K562 (cell line): ENCODE measurements around the gene PATJ. TPM values are rescaled to one million over a fixed set of nuclear protein-coding genes. Genes with fewer than 3 reads are reported as not detected.
"Not testable (repeated sequence)": the region's sequence is repeated elsewhere in the genome, so short reads cannot be mapped to it uniquely, and the experiment has no call there.

Source experiments
- ATAC-seq: fragments of 200-7000 bp; cut with Tn5 transposase; 3 replicates; pipeline ENCODE4 v1.9.1; 2020; ENCODE audit warnings: moderate library complexity
- BruUV-seq: library from RNA; stranded (reverse); fragments of 400-500 nt; replicated peaks from 2 replicates; lab custom pipeline; 2021; lab: Mats Ljungman, UMichigan
- CTCF ChIA-PET: fragments of 300-600 bp; formaldehyde crosslinking; extraction: SDS; loops from one replicate; lab custom pipeline; 2021; ENCODE audit warnings: low intra/inter-chr PET ratio; lab: Yijun Ruan, JAX
- POLR2A ChIA-PET: fragments of 300-600, 350-650 bp; sonication (Branson Sonifier 250); formaldehyde crosslinking; extraction: SDS; loops from one replicate; lab custom pipeline; 2021; ENCODE audit warnings: antibody characterized with exemption, inconsistent platforms; lab: Yijun Ruan, JAX
- DNase-seq, 4 experiments: peaks; one replicate each; pipeline versions ENCODE4 v3.0.0 to v3.0.0-alpha.2; 2011 to 2018; ENCODE audit warnings: low spot score in 3 of 4, mixed read lengths in 3 of 4; ENCODE audit errors: extremely low read depth in 1 of 4
- FAIRE-seq: peaks from 2 replicates; lab custom pipeline; 2011; peaks lifted over from hg19 to GRCh38; lab: Jason Lieb, UNC
- H2AFZ ChIP-seq: 2 replicates; pipeline ENCODE4 v1.6.0; 2011; ENCODE audit warnings: low read depth, low read length, control low read depth, inconsistent platforms
- H3K27ac ChIP-seq: fragments of 200-600 bp; 3 replicates; pipeline ENCODE4 v1.8.0; 2011; ENCODE audit warnings: low read depth, mild to moderate bottlenecking, control low read depth, inconsistent platforms, low read length, moderate library complexity, mixed read lengths; ENCODE audit errors: extremely low read depth
- H3K27me3 ChIP-seq, 2 experiments: fragments of 300-600 bp in 1 of 2; 2 replicates in 1 of 2; 3 replicates in 1 of 2; pipeline versions ENCODE4 v1.6.0 to v1.8.0; 2011; ENCODE audit warnings: inconsistent platforms in 2 of 2, low read length in 2 of 2, mild to moderate bottlenecking in 1 of 2, mixed read lengths in 1 of 2, moderate library complexity in 1 of 2; ENCODE audit not compliant: control insufficient read depth in 2 of 2, insufficient read depth in 2 of 2
- H3K36me3 ChIP-seq: fragments of 300-600 bp; 3 replicates; pipeline ENCODE4 v1.8.0; 2011; ENCODE audit warnings: mild to moderate bottlenecking, low read length, inconsistent platforms; ENCODE audit not compliant: control insufficient read depth, insufficient read depth
- H3K4me1 ChIP-seq, 2 experiments: fragments of 200-600 bp in 1 of 2; replicated peaks in 1 of 2; 2 replicates in 1 of 2; 3 replicates in 1 of 2; pipeline versions ENCODE4 v1.5.1 to v1.8.0; 2011; ENCODE audit warnings: inconsistent platforms in 2 of 2, low read length in 2 of 2, mild to moderate bottlenecking in 1 of 2, mixed read lengths in 1 of 2, moderate library complexity in 1 of 2; ENCODE audit not compliant: control insufficient read depth in 2 of 2, insufficient read depth in 2 of 2
- H3K4me2 ChIP-seq: 2 replicates; pipeline ENCODE4 v1.6.1; 2011; ENCODE audit warnings: low read length, control low read depth, inconsistent platforms, mixed read lengths; ENCODE audit not compliant: insufficient read depth
- H3K4me3 ChIP-seq: fragments of 200-600 bp; sonication (generic), shearing (Covaris generic); 2 replicates; pipeline ENCODE4 v1.5.1; 2016; ENCODE audit warnings: control low read depth, inconsistent platforms
- H3K79me2 ChIP-seq: fragments of 200-600 bp; 3 replicates; pipeline ENCODE4 v1.8.0; 2011; ENCODE audit warnings: low read length, inconsistent platforms; ENCODE audit not compliant: control insufficient read depth, insufficient read depth
- H3K9ac ChIP-seq, 2 experiments: 2 replicates each; pipeline versions ENCODE4 v1.6.0 to v1.6.1; 2011; ENCODE audit warnings: low read depth in 2 of 2, low read length in 2 of 2, control low read depth in 1 of 2, inconsistent platforms in 1 of 2, mild to moderate bottlenecking in 1 of 2, mixed read lengths in 1 of 2; ENCODE audit not compliant: insufficient read depth in 1 of 2
- H3K9me1 ChIP-seq: one replicate; pipeline ENCODE4 v1.6.0; 2011; ENCODE audit warnings: inconsistent platforms, mild to moderate bottlenecking, low read length, moderate library complexity; ENCODE audit not compliant: control insufficient read depth, insufficient read depth
- H3K9me3 ChIP-seq: replicated peaks from 2 replicates; pipeline ENCODE4 v1.5.1; 2011; ENCODE audit warnings: low read depth, low read length, inconsistent platforms; ENCODE audit not compliant: control insufficient read depth, insufficient read depth
- H4K20me1 ChIP-seq: replicated peaks from 2 replicates; pipeline ENCODE4 v1.6.1; 2011; ENCODE audit warnings: low read length, inconsistent platforms, mixed read lengths; ENCODE audit not compliant: control insufficient read depth, insufficient read depth
- ARHGAP35 ChIP-seq: fragments of 450-650 bp; IDR thresholded peaks from 2 replicates; pipeline ENCODE4 v1.6.1; 2018; ENCODE audit not compliant: partially characterized antibody
- CHD1 ChIP-seq: fragments of 200-600 bp; sonication (generic); IDR thresholded peaks from one replicate; pipeline ENCODE4 v1.6.1; 2012; ENCODE audit warnings: mild to moderate bottlenecking, moderate library complexity, low read length, inconsistent platforms
- HCFC1 ChIP-seq: IDR thresholded peaks from 2 replicates; pipeline ENCODE4 v1.6.1; 2012; ENCODE audit warnings: low read depth, low read length, improper control_type of control experiment
- IFI16 ChIP-seq: fragments of 250-450 bp; sonication (Bioruptor Pico); IDR thresholded peaks from 2 replicates; pipeline ENCODE4 v2.1.2; 2022; ENCODE audit warnings: mild to moderate bottlenecking, inconsistent platforms
- KDM2B ChIP-seq: fragments of 250-450 bp; sonication (Bioruptor Pico); IDR thresholded peaks from 2 replicates; pipeline ENCODE4 v1.8.0; 2021; ENCODE audit warnings: mild to moderate bottlenecking, moderate library complexity
- MED1 ChIP-seq: sonication (generic); formaldehyde crosslinking; IDR thresholded peaks from 2 replicates; pipeline ENCODE4 v1.8.1; 2023; ENCODE audit warnings: missing genetic modification reagents, borderline replicate concordance
- MEIS2 ChIP-seq: fragments of 450-650 bp; IDR thresholded peaks from 2 replicates; pipeline ENCODE4 v1.6.1; 2014; ENCODE audit warnings: mild to moderate bottlenecking; ENCODE audit not compliant: partially characterized antibody
- POLR2G ChIP-seq: fragments of 200-400 bp; formaldehyde crosslinking; IDR thresholded peaks from 2 replicates; pipeline ENCODE4 v1.6.1; 2017; ENCODE audit warnings: low read depth, mild to moderate bottlenecking, antibody characterized with exemption, low read length, moderate library complexity
- POLR3A ChIP-seq: IDR thresholded peaks from 2 replicates; pipeline ENCODE4 v1.6.1; 2011; ENCODE audit warnings: borderline replicate concordance, mild to moderate bottlenecking, moderate library complexity; ENCODE audit not compliant: insufficient read length, insufficient read depth; ENCODE audit errors: extremely low read depth
- PRMT5 ChIP-seq: sonication (generic); formaldehyde crosslinking; IDR thresholded peaks from 2 replicates; pipeline ENCODE4 v1.5.0; 2020; ENCODE audit warnings: missing genetic modification reagents
- RBM22 ChIP-seq: fragments of 200-400 bp; formaldehyde crosslinking; IDR thresholded peaks from 2 replicates; pipeline ENCODE4 v1.6.1; 2018; ENCODE audit warnings: low read length, low read depth; ENCODE audit not compliant: poor library complexity, severe bottlenecking
- RBM34 ChIP-seq: fragments of 200-400 bp; formaldehyde crosslinking; IDR thresholded peaks from 2 replicates; pipeline ENCODE4 v1.6.1; 2018; ENCODE audit warnings: low read length, borderline replicate concordance; ENCODE audit not compliant: insufficient read depth
- WHSC1 ChIP-seq: IDR thresholded peaks from one replicate; pipeline ENCODE4 v1.6.1; 2012; ENCODE audit warnings: low read length, control low read depth, inconsistent platforms
- ZNF224 ChIP-seq: sonication (generic); formaldehyde crosslinking; IDR thresholded peaks from 2 replicates; pipeline ENCODE4 v1.8.0; 2022; ENCODE audit warnings: mild to moderate bottlenecking, missing genetic modification reagents
- WGBS: fragments of 100-300 bp; shearing (Covaris generic); methylation state at CpG from one replicate; pipeline ENCODE4 v1.1.6; 2016; ENCODE audit warnings: low coverage, mixed read lengths; ENCODE audit not compliant: insufficient coverage; ENCODE audit errors: missing lambda C conversion rate; 5-methylcytosine and 5-hydroxymethylcytosine counted together
- in situ Hi-C: fragments of 300-500 bp; cut with MboI; formaldehyde crosslinking; loops from 4 replicates; pipeline ENCODE4 v1.15.0; 2018; ENCODE audit warnings: inconsistent platforms, mixed read lengths
- intact Hi-C: fragments of 100-400 bp; cut with micrococcal nuclease; formaldehyde crosslinking; loops from 2 replicates; pipeline ENCODE4 v1.14.2; 2022
- polyA plus RNA-seq, 8 experiments: library from polyadenylated mRNA; depleted of rRNA in 4 of 8; stranded (reverse) in 5 of 8; unstranded in 3 of 8; fragments of >200 nt; fragmentation: Nextera tagmentation in 2 of 8; fragmentation: Illumina TruSeq in 1 of 8; extraction: Ambion mirVana in 2 of 8; extraction: Trizol in 1 of 8; gene quantifications; 2 replicates each; pipeline versions ENCODE4 v1.2.1 to v1.2.3, GENCODE V29; 2011 to 2014; ENCODE audit warnings: inconsistent platforms in 1 of 8, missing spikeins in 1 of 8
- total RNA-seq, 7 experiments: library from RNA; depleted of rRNA in 6 of 7; stranded (reverse); fragments of >200 nt in 6 of 7; fragmentation: Illumina TruSeq in 2 of 7; extraction: Trizol in 2 of 7; gene quantifications; 2 replicates each; pipeline versions ENCODE4 v1.2.1 to v1.2.3, GENCODE V29; 2011 to 2021; ENCODE audit warnings: low replicate concordance in 1 of 7
- TF ChIP-seq, protein P1 (sequence below): fragments of 250-450 bp; sonication (Bioruptor Pico); IDR thresholded peaks from 2 replicates; pipeline ENCODE4 v1.5.0; 2021

PATJ gene
- total and polyA plus RNA-seq, 9 of the 15 experiments (the other 6 are each of a cell fraction or from before 2014, with no cell fraction given) = 0.22 TPM; not detected in 8

DNA sequence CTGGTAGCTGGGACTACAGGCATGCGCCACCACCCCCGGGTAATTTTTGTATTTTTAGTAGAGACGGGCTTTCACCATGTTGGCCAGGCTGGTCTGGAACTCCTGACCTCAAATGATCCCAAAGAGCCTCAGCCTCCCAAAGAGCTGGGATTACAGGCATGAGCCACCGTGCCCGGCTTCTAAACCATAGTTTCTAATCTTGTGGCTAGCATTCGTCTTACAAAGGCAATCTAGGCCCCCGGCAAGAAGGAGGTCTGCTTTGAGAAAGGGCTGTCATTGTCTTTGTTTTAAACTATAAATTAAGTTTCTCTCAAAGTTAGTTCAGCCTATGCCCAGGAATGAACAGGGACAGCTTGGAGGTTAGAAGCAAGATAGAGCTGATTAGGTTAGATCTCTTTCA, 442.1 kb downstream of the PATJ start (continued):
- TF ChIP-seq POLR3A (no peak), ZNF224 (CRISPR knock-in tag) (no peak), RBM22 (no peak), KDM2B (CRISPR knock-in tag) (no peak)
- TF ChIP-seq, all 486 proteins: peak for 0

DNA sequence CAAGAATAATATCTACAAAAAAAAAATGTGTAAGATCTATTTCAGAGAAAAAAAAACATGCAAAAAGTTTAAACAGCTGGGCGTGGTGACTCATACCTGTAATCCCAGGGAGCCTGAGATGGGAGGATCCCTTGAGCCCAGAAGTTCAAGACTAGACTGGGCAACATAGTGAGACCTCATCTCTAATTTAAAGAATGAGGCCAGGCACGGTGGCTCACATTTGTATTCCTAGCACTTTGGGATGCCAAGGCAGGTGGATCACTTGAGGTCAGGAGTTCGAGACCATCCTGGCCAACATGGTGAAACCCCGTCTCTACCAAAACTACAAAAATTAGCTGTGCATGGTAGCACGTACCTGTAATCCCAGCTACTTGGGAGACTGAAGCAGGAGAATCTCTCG, 443.0 kb downstream of the PATJ start:
- ATAC-seq, in situ Hi-C loops, BruUV-seq: not testable (repeated sequence)

DNA sequence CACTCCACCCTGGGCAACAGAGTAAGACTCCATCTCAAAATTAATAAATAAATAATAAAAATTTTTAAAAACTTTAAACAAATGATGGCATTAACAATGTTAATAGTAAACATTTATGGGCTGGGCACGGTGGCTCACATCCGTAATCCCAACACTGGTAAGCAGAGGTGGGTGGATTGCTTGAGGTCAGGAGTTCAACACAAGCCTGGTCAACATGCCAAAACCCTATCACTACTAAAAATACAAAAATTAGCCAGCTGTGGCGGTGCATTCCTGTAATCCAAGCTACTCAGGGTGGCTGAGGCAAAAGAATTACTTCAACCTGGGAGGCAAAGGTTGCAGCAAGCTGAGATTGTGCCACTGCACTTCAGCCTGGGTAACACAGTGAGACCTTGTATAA, 443.4 kb downstream of the PATJ start:
- Histone ChIP-seq H3K4me3 (no peak overlapping the region), H3K9me3 (no peaks in the 10 kb centered on the region), H3K27me3 (peaks cover 3 to 8% of the 10 kb centered on the region in 2 experiments; a peak in 4 of 5 replicates), H3K9ac (no peak overlapping the region), H4K20me1 (no peaks in the 10 kb centered on the region), H3K79me2 (no peaks in the 10 kb centered on the region), H3K27ac (no peak overlapping the region), H2AFZ (no peak overlapping the region), H3K4me2 (no peak overlapping the region), H3K9me1 (no peaks in the 10 kb centered on the region), H3K4me1 (no peaks in the 10 kb centered on the region), H3K36me3 (no peaks in the 10 kb centered on the region)
- POLR2A ChIA-PET = interaction anchor here (0.6 to 1.0 kb wide), 2 partner anchors 12 to 126 kb away, joined by 3 read pairs; no protein-coding TSS in a partner anchor
- WGBS = 0% methylated on average over 3 of the region's 3 CpGs
- DNase-seq = no peak
- no TSS peak for BruUV-seq
- ATAC-seq = no peak
- CTCF ChIA-PET = no interaction called here
- no peak for FAIRE-seq
- intact Hi-C loops (no loop called here), in situ Hi-C loops (no loop called here)
- TF ChIP-seq, protein P1, sequence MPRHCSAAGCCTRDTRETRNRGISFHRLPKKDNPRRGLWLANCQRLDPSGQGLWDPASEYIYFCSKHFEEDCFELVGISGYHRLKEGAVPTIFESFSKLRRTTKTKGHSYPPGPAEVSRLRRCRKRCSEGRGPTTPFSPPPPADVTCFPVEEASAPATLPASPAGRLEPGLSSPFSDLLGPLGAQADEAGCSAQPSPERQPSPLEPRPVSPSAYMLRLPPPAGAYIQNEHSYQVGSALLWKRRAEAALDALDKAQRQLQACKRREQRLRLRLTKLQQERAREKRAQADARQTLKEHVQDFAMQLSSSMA (CRISPR knock-in tag) = no peak
- no peak for TF ChIP-seq MED1 (CRISPR knock-in tag)
- no peak for TF ChIP-seq WHSC1
- TF ChIP-seq RBM34 = no peak
- TF ChIP-seq CHD1 = no peak
- no peak for TF ChIP-seq PRMT5 (CRISPR knock-in tag)
- no peak for TF ChIP-seq POLR2G
- TF ChIP-seq HCFC1 = no peak
- no peak for TF ChIP-seq MEIS2
- no peak for TF ChIP-seq IFI16 (CRISPR knock-in tag)
- no peak for TF ChIP-seq ARHGAP35

More for the DNA sequence above, 443.0 kb downstream of the PATJ start:
- H3K79me2 ChIP-seq, H3K27me3 ChIP-seq, H3K4me2 ChIP-seq, POLR2A ChIA-PET, H3K4me1 ChIP-seq, H2AFZ ChIP-seq, DNase-seq, H3K36me3 ChIP-seq, CTCF ChIA-PET, intact Hi-C loops, FAIRE-seq, H3K9me1 ChIP-seq, H4K20me1 ChIP-seq, H3K4me3 ChIP-seq, H3K9me3 ChIP-seq, H3K27ac ChIP-seq, H3K9ac ChIP-seq: not testable (repeated sequence)
- 3% methylated on average over 6 of the region's 6 CpGs for WGBS
